GM18505 (cell line): ENCODE results near the gene MINK1.

ENCODE experiments used
- ATAC-seq: cut with Tn5 transposase; IDR thresholded peaks from one replicate; pipeline ENCODE4 v1.9.1; 2021; ENCODE audit not compliant: unreplicated experiment
- POLR2A ChIP-seq: IDR thresholded peaks from 4 replicates; pipeline ENCODE4 v1.6.1; 2011; ENCODE audit warnings: borderline replicate concordance; ENCODE audit not compliant: insufficient read depth, insufficient read length; ENCODE audit errors: extremely low read depth

The MINK1 gene

DNA sequence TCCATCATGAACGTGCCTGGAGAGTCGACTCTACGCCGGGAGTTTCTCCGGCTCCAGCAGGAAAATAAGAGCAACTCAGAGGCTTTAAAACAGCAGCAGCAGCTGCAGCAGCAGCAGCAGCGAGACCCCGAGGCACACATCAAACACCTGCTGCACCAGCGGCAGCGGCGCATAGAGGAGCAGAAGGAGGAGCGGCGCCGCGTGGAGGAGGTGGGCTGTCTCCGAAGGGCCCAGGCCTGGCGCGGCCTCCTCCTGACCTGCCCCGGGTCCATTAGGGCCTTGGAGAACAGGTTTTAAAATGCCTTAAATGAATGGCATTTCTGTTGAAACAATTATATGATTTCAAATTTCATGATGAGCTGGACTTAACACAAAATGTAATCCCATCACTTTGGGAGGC is 54.4 kb downstream of the MINK1 start:
- ATAC-seq: no peak
- no peak for TF ChIP-seq POLR2A

DNA sequence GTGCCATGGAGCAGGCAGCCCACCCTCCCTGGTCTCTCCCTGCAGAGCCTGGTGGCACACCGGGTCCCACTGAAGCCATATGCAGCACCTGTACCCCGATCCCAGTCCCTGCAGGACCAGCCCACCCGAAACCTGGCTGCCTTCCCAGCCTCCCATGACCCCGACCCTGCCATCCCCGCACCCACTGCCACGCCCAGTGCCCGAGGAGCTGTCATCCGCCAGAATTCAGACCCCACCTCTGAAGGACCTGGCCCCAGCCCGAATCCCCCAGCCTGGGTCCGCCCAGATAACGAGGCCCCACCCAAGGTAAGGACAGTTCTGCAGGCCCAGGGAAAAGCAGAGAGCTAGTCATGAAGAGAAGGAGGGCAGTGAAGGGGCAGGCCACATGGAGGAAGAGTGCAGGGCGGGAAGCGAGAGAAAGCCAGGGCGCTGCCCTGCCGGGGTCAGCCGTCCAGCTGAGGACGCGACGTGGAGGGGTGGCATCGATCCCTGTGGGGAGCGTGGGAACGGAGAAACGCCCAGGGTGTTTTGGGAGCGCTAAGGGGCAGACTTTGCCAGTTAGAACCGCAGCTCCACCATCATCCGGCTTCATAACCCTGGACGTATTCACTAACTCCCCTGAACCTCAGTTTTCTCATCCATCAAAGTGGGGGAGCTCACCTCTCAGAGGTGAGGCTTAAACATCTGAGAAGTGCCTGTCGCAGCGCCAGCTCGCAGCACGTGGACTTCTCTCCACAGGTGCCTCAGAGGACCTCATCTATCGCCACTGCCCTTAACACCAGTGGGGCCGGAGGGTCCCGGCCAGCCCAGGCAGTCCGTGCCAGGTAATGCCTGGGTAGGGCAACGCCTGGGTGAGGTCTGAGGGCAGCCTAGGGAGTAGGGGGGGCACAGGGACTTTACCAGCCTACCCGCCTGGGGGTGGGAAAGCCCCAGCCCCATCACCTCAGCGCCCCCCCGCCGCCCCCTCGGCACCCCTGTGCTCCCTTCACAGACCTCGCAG is 58.6 kb downstream of the MINK1 start:
- no peak for ATAC-seq
- TF ChIP-seq POLR2A: no peak

DNA sequence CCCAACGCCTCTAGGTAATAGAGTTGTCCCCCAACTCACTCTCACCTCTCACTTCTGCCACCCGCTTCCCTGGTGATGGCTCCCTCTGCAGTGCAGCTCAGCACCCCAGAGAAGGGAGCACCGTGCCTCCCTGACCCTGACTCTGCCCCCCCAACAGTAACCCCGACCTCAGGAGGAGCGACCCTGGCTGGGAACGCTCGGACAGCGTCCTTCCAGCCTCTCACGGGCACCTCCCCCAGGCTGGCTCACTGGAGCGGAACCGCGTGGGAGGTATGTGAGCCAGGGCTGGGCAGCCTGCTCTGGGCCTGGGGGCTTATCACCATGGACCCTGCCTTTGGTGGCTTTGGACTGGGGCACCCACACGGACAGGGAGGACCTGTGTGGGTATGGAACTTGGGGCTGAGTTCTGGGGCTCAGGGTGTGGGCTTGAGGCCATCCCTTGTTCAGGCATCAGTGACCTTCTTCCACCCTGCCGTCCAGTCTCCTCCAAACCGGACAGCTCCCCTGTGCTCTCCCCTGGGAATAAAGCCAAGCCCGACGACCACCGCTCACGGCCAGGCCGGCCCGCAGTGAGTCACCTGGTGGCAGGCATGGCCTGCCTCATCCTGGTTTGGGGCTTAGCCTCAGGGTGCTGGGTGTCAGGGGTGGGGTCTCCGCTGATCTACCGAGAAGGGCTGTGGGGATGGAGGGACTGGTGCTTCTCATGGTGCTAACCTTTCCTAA is 59.5 kb downstream of the MINK1 start:
- no peak for ATAC-seq
- TF ChIP-seq POLR2A: no peak

- no peak for ATAC-seq
Observed at GRCh38 chr17:4893272-4893671, 60.1 kb downstream of the MINK1 start.

GRCh38 chr17:4893721-4894560 is 60.8 kb downstream of the MINK1 start:
- no peak for TF ChIP-seq POLR2A
- ATAC-seq: no peak

More at GRCh38 chr17:4893272-4893671, 60.1 kb downstream of the MINK1 start:
- no peak for TF ChIP-seq POLR2A

DNA sequence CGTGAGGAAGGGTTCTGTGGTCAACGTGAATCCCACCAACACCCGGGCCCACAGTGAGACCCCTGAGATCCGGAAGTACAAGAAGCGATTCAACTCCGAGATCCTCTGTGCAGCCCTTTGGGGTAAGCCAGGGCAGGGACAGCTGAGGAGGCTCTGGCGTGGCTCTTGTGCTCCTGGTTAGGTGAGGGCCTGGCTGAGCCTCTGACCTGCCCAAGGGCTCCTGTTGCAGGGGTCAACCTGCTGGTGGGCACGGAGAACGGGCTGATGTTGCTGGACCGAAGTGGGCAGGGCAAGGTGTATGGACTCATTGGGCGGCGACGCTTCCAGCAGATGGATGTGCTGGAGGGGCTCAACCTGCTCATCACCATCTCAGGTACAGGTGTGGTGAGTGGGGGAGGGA is 62.0 kb downstream of the MINK1 start:
- TF ChIP-seq POLR2A: no peak
- ATAC-seq: no peak

DNA sequence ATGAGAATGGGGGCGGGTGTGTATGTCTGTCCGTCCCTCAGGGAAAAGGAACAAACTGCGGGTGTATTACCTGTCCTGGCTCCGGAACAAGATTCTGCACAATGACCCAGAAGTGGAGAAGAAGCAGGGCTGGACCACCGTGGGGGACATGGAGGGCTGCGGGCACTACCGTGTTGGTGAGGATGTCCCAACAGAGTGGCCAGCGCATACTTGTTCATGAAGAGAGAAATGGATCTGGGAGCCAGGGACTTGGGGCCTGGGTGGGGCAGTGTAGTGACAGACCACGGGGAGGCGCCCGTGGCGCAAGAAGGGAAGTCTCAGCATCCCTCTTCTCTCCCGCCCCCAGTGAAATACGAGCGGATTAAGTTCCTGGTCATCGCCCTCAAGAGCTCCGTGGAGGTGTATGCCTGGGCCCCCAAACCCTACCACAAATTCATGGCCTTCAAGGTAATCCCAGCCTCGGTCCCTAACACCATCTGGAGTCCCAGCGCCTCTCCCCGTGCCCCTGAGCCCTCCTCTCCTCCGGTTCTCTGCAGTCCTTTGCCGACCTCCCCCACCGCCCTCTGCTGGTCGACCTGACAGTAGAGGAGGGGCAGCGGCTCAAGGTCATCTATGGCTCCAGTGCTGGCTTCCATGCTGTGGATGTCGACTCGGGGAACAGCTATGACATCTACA is 62.7 kb downstream of the MINK1 start:
- no peak for ATAC-seq
- no peak for TF ChIP-seq POLR2A

DNA sequence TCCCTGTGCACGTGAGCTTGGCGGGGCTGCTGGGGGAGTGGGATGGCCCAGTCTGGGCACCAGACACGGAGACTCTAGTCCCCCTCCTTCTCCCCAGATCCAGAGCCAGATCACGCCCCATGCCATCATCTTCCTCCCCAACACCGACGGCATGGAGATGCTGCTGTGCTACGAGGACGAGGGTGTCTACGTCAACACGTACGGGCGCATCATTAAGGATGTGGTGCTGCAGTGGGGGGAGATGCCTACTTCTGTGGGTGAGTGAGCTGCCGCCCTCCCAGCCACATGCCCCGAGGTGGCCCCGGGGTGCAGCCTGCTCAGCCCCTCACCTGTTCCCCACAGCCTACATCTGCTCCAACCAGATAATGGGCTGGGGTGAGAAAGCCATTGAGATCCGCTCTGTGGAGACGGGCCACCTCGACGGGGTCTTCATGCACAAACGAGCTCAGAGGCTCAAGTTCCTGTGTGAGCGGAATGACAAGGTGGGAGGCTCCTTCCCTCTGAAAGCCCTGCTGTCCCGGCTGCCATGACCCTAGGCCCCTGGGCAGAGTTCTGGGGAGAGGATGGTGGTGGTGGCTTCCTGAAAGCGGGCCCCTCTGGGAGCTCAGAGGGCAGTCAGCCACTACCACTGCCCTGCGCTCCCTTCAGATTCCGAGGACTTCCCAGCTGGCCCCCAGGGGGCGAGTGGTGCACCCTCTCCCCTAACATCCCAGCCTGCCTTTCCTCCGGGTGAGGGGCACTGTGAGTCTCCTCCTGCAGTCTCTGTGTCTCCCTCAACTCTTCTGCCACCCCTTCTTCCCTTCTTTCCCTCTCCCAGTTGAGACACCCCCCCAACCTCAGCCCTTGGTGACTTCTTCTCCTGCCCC is 63.4 kb downstream of the MINK1 start:
- ATAC-seq: no peak

DNA sequence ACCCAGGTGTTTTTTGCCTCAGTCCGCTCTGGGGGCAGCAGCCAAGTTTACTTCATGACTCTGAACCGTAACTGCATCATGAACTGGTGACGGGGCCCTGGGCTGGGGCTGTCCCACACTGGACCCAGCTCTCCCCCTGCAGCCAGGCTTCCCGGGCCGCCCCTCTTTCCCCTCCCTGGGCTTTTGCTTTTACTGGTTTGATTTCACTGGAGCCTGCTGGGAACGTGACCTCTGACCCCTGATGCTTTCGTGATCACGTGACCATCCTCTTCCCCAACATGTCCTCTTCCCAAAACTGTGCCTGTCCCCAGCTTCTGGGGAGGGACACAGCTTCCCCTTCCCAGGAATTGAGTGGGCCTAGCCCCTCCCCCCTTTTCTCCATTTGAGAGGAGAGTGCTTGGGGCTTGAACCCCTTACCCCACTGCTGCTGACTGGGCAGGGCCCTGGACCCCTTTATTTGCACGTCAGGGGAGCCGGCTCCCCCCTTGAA is 64.1 kb downstream of the MINK1 start:
- ATAC-seq: no peak

More for the DNA sequence above, 63.4 kb downstream of the MINK1 start:
- TF ChIP-seq POLR2A: no peak

DNA sequence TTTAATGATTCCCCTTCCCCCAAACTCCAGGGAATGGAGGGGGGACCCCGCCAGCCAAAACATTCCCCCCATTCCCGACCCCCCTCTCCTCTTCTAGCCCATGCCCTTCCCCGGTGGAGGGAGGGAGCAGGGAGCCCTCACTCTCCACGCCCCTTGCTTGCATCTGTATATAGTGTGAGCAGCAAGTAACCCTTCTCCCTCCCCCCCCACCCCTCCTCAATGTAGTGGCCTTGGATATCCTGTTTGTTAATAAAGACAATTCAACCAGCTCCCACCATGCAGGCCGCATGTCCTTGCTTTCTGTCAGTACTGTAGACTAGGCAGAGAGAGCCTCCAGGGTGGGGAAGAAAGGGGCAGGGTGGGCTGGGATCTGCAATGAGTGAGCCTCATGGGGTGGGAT is 64.6 kb downstream of the MINK1 start:
- ATAC-seq: no peak
- no peak for TF ChIP-seq POLR2A

More for the DNA sequence above, 64.1 kb downstream of the MINK1 start:
- TF ChIP-seq POLR2A: no peak

- ATAC-seq: no peak
- no peak for TF ChIP-seq POLR2A
Observed at GRCh38 chr17:4898351-4898750, 65.2 kb downstream of the MINK1 start.
